CD8-positive, alpha-beta memory T cell (primary cell): Measurements from ENCODE around the gene NFASC. TPM values are rescaled to one million over a fixed set of nuclear protein-coding genes. Genes with fewer than 3 reads are reported as not detected.

Source experiments
- CTCF ChIA-PET: fragments of 350-600 bp; sonication (Branson Sonifier 250); formaldehyde crosslinking; loops from one replicate; lab custom pipeline; 2021; ENCODE audit warnings: antibody characterized with exemption; lab: Charles Lee
- POLR2A ChIA-PET: fragments of 350-600 bp; sonication (Branson Sonifier 250); formaldehyde crosslinking; loops from one replicate; lab custom pipeline; 2021; ENCODE audit warnings: antibody characterized with exemption; lab: Charles Lee
- DNase-seq, 5 donors: peaks; one replicate each; pipeline versions ENCODE4 v3.0.0 to v3.0.0-alpha.2; 2020 to 2022; ENCODE audit warnings: mixed read lengths in 1 of 5
- H3K27ac ChIP-seq: one replicate; pipeline ENCODE4 v1.7.0; 2013; ENCODE audit warnings: low read depth, mild to moderate bottlenecking, low read length, moderate library complexity
- H3K27me3 ChIP-seq: 2 replicates; pipeline ENCODE4 v1.7.0; 2013; ENCODE audit warnings: low read length, mild to moderate bottlenecking; ENCODE audit not compliant: insufficient read depth, poor library complexity, severe bottlenecking
- H3K36me3 ChIP-seq: 2 replicates; pipeline ENCODE4 v1.7.0; 2013; ENCODE audit warnings: mild to moderate bottlenecking, low read length, moderate library complexity; ENCODE audit not compliant: insufficient read depth
- H3K4me1 ChIP-seq: 2 replicates; pipeline ENCODE4 v1.7.0; 2013; ENCODE audit warnings: mild to moderate bottlenecking, low read length, moderate library complexity; ENCODE audit not compliant: insufficient read depth
- H3K4me3 ChIP-seq: 2 replicates; pipeline ENCODE4 v1.7.0; 2013; ENCODE audit warnings: mild to moderate bottlenecking, low read length
- H3K9me3 ChIP-seq: 2 replicates; pipeline ENCODE4 v1.7.0; 2013; ENCODE audit warnings: mild to moderate bottlenecking, low read length
- H3K27ac Mint-ChIP-seq, 8 donors: one replicate each; pipeline ENCODE4 v1.8.0; 2020 to 2021; ENCODE audit warnings: mixed read lengths in 8 of 8, mild to moderate bottlenecking in 6 of 8, inconsistent platforms in 3 of 8, moderate library complexity in 3 of 8
- H3K27me3 Mint-ChIP-seq, 2 donors: one replicate each; pipeline ENCODE4 v1.8.0; 2020 to 2021; ENCODE audit warnings: mixed read lengths in 2 of 2, mild to moderate bottlenecking in 1 of 2, moderate library complexity in 1 of 2
- H3K36me3 Mint-ChIP-seq, 3 donors: one replicate each; pipeline ENCODE4 v1.8.0; 2020 to 2021; ENCODE audit warnings: mixed read lengths in 3 of 3, inconsistent platforms in 1 of 3, mild to moderate bottlenecking in 1 of 3
- H3K4me1 Mint-ChIP-seq, 3 donors: one replicate each; pipeline ENCODE4 v1.8.0; 2020 to 2021; ENCODE audit warnings: mixed read lengths in 3 of 3, inconsistent platforms in 1 of 3, mild to moderate bottlenecking in 1 of 3
- H3K4me3 Mint-ChIP-seq, 7 donors: one replicate each; pipeline ENCODE4 v1.8.0; 2020 to 2021; ENCODE audit warnings: mixed read lengths in 7 of 7, mild to moderate bottlenecking in 6 of 7, moderate library complexity in 4 of 7, inconsistent platforms in 2 of 7
- H3K9me3 Mint-ChIP-seq, 5 donors: one replicate each; pipeline ENCODE4 v1.8.0; 2020 to 2022; ENCODE audit warnings: mixed read lengths in 5 of 5, mild to moderate bottlenecking in 3 of 5, moderate library complexity in 2 of 5, inconsistent platforms in 1 of 5
- polyA plus RNA-seq: library from polyadenylated mRNA; unstranded; fragments of 300-500 nt; fragmentation: Illumina TruSeq; gene quantifications from one replicate; pipeline ENCODE4 v1.2.3, GENCODE V29; 2021
- total RNA-seq, 2 experiments: library from RNA; stranded (reverse); gene quantifications; one replicate each; pipeline ENCODE4 v1.2.3, GENCODE V29; 2021

The NFASC gene
- total and polyA plus RNA-seq, 3 experiments from 2014 or later = 0.11 to 0.16 TPM; not detected in 1

GRCh38 chr1:205041998-205042910 is 171.6 kb downstream of the NFASC start:
- no peak for DNase-seq
- no peak overlapping the region for H3K4me3 Mint-ChIP-seq
- ChIA-PET POLR2A (no interaction called here), CTCF (no interaction called here)
- peaks cover 31% of the 10 kb centered on the region for H3K27me3 ChIP-seq
- peaks cover 37 to 67% of the 10 kb centered on the region in 2 donors for H3K27me3 Mint-ChIP-seq
- H3K27ac ChIP-seq = no peak overlapping the region
- no peaks in the 10 kb centered on the region for H3K36me3 Mint-ChIP-seq
- H3K27ac Mint-ChIP-seq = no peak overlapping the region
- no peaks in the 10 kb centered on the region for H3K9me3 Mint-ChIP-seq
- no peaks in the 10 kb centered on the region for H3K36me3 ChIP-seq
- no peaks in the 10 kb centered on the region for H3K4me1 ChIP-seq
- H3K4me1 Mint-ChIP-seq = no peaks in the 10 kb centered on the region
- no peaks in the 10 kb centered on the region for H3K9me3 ChIP-seq
- no peak overlapping the region for H3K4me3 ChIP-seq

GRCh38 chr1:205042911-205043806 is 172.5 kb downstream of the NFASC start, which contains the start of gene CNTN2:
CNTN2 (plus strand) TSS chr1:205043212; CDS start chr1:205053186, 9,974 bp downstream.
- Mint-ChIP-seq H3K27me3 (peaks cover 43 to 74% of the 10 kb centered on the region in 2 donors), H3K27ac (no peak within 1 kb of the TSS), H3K9me3 (no peaks in the 10 kb centered on the region), H3K4me3 (no peak within 1 kb of the TSS), H3K36me3 (no peaks in the 10 kb centered on the region), H3K4me1 (no peaks in the 10 kb centered on the region)
- Histone ChIP-seq H3K4me1 (no peaks in the 10 kb centered on the region), H3K36me3 (no peaks in the 10 kb centered on the region), H3K9me3 (no peaks in the 10 kb centered on the region), H3K27ac (no peak within 1 kb of the TSS), H3K27me3 (peaks cover 31% of the 10 kb centered on the region), H3K4me3 (no peak within 1 kb of the TSS)
- no peak for DNase-seq
- CTCF ChIA-PET = no interaction called here
- POLR2A ChIA-PET = no interaction called here

- ChIA-PET POLR2A (no interaction called here), CTCF (no interaction called here)
- no peak overlapping the region for H3K4me3 ChIP-seq
- H3K27me3 Mint-ChIP-seq = peaks cover 42 to 76% of the 10 kb centered on the region in 2 donors
- no peaks in the 10 kb centered on the region for H3K9me3 ChIP-seq
- H3K36me3 ChIP-seq = no peaks in the 10 kb centered on the region
- no peak overlapping the region for H3K27ac Mint-ChIP-seq
- no peak overlapping the region for H3K4me3 Mint-ChIP-seq
- no peaks in the 10 kb centered on the region for H3K36me3 Mint-ChIP-seq
- no peak overlapping the region for H3K27ac ChIP-seq
- no peak for DNase-seq
- H3K4me1 ChIP-seq = no peaks in the 10 kb centered on the region
- H3K27me3 ChIP-seq = peaks cover 31% of the 10 kb centered on the region
- no peaks in the 10 kb centered on the region for H3K9me3 Mint-ChIP-seq
- no peaks in the 10 kb centered on the region for H3K4me1 Mint-ChIP-seq
Measured at GRCh38 chr1:205043866-205044265, 173.2 kb downstream of the NFASC start.

- POLR2A ChIA-PET = no interaction called here
- H3K9me3 Mint-ChIP-seq = no peaks in the 10 kb centered on the region
- H3K4me1 ChIP-seq = no peaks in the 10 kb centered on the region
- H3K27me3 ChIP-seq = peaks cover 31% of the 10 kb centered on the region
- H3K4me1 Mint-ChIP-seq = no peaks in the 10 kb centered on the region
- no peaks in the 10 kb centered on the region for H3K36me3 ChIP-seq
- H3K27ac ChIP-seq = no peak overlapping the region
- peaks cover 41 to 73% of the 10 kb centered on the region in 2 donors for H3K27me3 Mint-ChIP-seq
- DNase-seq = no peak
- no peaks in the 10 kb centered on the region for H3K9me3 ChIP-seq
- CTCF ChIA-PET = no interaction called here
- H3K4me3 Mint-ChIP-seq = no peak overlapping the region
- H3K27ac Mint-ChIP-seq = peak overlapping the region in 1 of 8 donors; percentile 50
- no peaks in the 10 kb centered on the region for H3K36me3 Mint-ChIP-seq
- H3K4me3 ChIP-seq = no peak overlapping the region
Measured at GRCh38 chr1:205044741-205045140, 174.1 kb downstream of the NFASC start.

- Histone ChIP-seq H3K4me3 (no peak overlapping the region), H3K4me1 (no peaks in the 10 kb centered on the region), H3K9me3 (no peaks in the 10 kb centered on the region), H3K36me3 (no peaks in the 10 kb centered on the region), H3K27me3 (peaks cover 31% of the 10 kb centered on the region), H3K27ac (no peak overlapping the region)
- Mint-ChIP-seq H3K4me3 (peak overlapping the region in 1 of 7 donors; percentile 78), H3K27me3 (peaks cover 39 to 73% of the 10 kb centered on the region in 2 donors), H3K36me3 (no peaks in the 10 kb centered on the region), H3K27ac (no peak overlapping the region), H3K4me1 (no peaks in the 10 kb centered on the region), H3K9me3 (no peaks in the 10 kb centered on the region)
- POLR2A ChIA-PET = no interaction called here
- no peak for DNase-seq
- CTCF ChIA-PET = no interaction called here
Measured at GRCh38 chr1:205045146-205045545, 174.5 kb downstream of the NFASC start.

GRCh38 chr1:205046870-205047269 is 176.2 kb downstream of the NFASC start:
- no peak overlapping the region for H3K27ac Mint-ChIP-seq
- CTCF ChIA-PET = no interaction called here
- Histone ChIP-seq H3K4me3 (no peak overlapping the region), H3K27ac (no peak overlapping the region), H3K36me3 (no peaks in the 10 kb centered on the region), H3K4me1 (no peaks in the 10 kb centered on the region), H3K27me3 (peaks cover 31% of the 10 kb centered on the region), H3K9me3 (no peaks in the 10 kb centered on the region)
- peaks cover 30 to 63% of the 10 kb centered on the region in 2 donors for H3K27me3 Mint-ChIP-seq
- H3K4me1 Mint-ChIP-seq = no peaks in the 10 kb centered on the region
- H3K36me3 Mint-ChIP-seq = no peaks in the 10 kb centered on the region
- H3K9me3 Mint-ChIP-seq = no peaks in the 10 kb centered on the region
- DNase-seq = no peak
- POLR2A ChIA-PET = no interaction called here
- H3K4me3 Mint-ChIP-seq = no peak overlapping the region

GRCh38 chr1:205047764-205048231 is 177.1 kb downstream of the NFASC start:
- H3K27me3 ChIP-seq = peaks cover 25% of the 10 kb centered on the region
- H3K4me3 Mint-ChIP-seq = no peak overlapping the region
- no peaks in the 10 kb centered on the region for H3K4me1 Mint-ChIP-seq

More at GRCh38 chr1:205047764-205048231, 177.1 kb downstream of the NFASC start:
- Mint-ChIP-seq H3K27ac (no peak overlapping the region), H3K9me3 (no peaks in the 10 kb centered on the region), H3K27me3 (peaks cover 23 to 54% of the 10 kb centered on the region in 2 donors), H3K36me3 (no peaks in the 10 kb centered on the region)
- H3K4me3 ChIP-seq = no peak overlapping the region
- POLR2A ChIA-PET = no interaction called here
- no peak overlapping the region for H3K27ac ChIP-seq
- DNase-seq = no peak
- H3K4me1 ChIP-seq = no peaks in the 10 kb centered on the region
- no peaks in the 10 kb centered on the region for H3K9me3 ChIP-seq
- H3K36me3 ChIP-seq = no peaks in the 10 kb centered on the region
- CTCF ChIA-PET = no interaction called here
